ENCODE results near the gene RTL10. TPM values are rescaled to one million over a fixed set of nuclear protein-coding genes. Genes with fewer than 3 reads are reported as not detected.

The RTL10 gene
- polyA plus RNA-seq, 4 donors, result 18.2 to 31.4 (median 22.8) TPM

DNA sequence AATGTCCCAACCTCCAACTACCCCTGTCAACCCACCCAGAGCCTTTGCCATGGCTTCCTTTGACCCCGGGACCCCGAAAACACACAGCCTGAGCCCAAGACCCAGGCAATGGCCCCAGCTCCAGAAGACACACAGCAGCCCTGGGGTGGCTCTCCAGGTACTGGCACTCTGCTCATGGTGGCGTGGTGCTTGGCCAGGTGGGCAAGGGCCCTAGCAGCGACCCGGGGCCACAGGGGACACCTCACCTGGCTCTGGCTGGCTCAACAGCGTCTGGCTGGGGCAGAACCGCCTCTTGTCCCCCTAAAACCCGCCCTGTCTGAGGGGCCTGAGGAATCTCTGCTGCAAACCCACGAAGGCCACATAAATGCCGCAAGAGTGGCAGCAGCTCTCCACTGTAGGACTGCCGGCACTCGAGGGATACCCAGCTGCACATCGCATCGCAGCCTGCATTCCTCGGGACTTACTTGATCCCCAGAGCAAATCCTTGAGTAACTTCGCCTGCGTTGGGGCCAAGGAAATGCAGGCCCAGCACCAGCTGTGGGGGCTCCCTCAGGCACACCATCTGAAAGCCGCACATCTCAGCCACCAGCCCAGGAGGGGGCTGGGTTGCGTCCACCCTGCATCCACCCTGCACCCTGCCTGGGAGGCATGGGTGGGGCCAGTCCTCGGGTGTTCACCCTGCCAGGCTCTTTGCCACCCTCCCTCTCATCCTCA, 23.1 kb upstream of the RTL10 start:
- no peak for DNase-seq (ENCODE audit: low read depth in 4 of 4, low spot score in 2 of 4)

DNA sequence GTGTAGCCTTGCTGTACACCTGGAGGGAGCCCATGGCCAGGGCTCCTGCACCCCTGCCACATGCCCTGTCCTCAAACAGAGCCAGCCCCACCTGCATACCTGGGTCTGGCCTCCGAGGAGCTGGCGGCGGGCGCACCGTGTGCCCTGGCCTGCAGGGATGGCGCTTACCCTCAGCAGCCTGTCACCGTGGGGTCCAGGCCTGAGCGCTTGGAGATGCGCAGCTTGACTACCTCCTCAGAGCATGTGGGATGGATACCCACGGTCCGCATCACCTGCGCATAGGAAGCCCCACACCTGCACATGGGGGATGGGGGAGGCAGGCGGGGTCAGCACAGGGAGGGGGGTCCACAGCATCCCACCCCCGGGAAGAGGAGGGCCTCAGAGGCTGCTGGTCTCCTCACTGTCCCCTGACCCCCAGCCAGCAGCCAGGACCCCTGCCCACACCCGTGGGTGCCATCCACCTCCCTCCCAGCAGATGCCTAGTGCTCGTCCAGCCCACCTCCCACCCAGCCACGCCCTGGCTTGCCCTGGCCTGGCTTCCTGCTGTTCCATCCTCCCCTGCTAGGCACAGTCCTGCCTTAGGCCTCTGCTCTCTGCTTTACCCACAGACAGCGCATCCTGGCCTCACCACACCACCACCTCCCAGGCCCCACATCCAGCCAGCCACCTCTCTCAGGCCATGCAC, 22.4 kb upstream of the RTL10 start:
- no peak for DNase-seq (ENCODE audit: low read depth in 4 of 4, low spot score in 2 of 4)

DNA sequence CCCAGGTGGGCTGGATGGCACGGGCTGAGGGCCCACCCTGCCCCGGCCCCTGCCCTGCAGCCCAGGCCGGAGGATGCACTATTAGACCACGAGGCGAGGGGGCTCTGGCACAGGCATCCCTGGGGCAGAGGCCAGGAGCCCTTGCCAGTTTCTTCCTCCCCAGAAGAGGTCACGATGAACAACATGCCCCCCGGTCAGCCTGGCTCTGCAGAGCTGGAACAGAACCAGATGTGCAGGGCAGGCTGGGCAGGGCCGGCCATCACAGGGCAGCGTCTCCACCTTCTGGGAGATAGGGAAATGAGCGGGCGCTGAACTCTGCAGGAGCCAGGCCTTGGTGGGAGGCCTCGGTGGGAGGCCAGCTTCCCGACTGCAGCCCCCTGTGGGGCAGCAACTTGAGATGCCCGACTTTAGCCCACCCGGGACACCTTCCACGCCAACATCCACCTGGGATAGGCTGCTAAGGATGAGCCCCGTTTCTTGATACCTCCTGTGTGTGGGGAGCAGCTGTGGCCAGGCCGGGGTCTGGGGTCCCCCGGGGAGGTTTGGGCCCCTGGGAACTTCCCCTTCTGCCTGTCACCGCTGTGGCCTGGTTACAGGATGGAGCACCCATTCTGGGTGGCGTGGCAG, 21.8 kb upstream of the RTL10 start:
- DNase-seq (ENCODE audit: low read depth in 4 of 4, low spot score in 2 of 4), result no peak

DNA sequence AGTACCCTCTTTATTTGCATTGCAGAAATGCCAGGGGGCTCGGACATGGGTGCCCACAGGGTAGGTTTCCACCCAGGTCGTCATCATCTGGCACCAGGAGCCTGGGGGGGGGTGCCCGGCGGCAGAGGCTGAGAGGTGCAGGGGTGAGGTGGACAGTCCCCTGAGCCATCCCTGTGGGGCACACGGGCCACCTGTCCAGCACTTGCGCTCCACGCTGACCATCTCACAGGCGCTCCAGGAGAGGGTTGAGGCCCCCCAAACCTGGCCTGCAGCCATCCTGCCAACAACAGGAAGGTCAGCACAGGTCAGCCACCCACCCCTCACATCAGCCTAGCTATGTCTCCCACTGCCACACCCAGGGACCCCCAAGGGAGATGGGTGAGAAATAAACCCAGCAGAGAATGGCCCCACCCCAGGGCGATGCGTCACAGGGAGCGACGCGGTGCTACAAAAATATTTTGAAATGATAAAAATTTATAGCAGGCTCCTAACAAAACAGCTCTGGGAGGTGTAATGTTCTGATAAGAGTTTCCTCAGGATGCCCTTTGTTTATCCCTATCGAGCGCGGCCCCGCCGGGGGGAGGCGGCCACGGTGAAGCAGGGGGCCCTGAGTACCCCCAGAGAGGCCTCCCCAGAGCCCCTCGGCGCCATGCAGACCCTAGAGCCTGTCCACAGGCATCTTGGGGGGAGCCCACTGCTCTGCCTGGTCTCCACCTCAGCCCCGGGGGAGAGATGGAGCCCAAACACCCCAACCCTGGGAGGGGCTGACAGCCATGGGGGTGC, 21.0 kb upstream of the RTL10 start:
- DNase-seq (ENCODE audit: low read depth in 4 of 4, low spot score in 2 of 4), result no peak

DNA sequence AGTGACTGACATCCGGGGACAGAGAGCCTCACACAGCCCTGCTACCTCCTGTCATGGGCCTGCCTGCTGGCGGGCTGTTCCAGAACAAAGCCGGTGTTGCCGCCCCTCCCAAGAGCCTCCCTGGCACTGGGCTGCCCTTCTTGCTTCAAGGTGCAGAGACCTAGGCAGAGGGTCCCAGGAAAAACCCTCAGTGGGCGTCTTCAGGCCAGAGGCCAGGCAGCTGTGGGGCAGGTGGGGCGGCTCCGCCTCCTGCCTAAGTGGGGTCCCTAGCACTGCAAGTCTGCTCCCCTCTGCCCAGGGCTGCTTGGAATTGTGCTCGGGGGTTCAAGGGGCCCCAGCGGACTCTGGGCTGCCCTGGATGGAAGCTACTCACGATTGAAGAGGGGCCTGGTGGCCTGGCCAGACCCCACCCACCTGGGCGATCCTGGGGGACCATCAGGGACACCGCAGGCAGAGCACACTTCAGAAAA, 20.4 kb upstream of the RTL10 start:
- no peak for DNase-seq (ENCODE audit: low read depth in 4 of 4, low spot score in 2 of 4)

DNA sequence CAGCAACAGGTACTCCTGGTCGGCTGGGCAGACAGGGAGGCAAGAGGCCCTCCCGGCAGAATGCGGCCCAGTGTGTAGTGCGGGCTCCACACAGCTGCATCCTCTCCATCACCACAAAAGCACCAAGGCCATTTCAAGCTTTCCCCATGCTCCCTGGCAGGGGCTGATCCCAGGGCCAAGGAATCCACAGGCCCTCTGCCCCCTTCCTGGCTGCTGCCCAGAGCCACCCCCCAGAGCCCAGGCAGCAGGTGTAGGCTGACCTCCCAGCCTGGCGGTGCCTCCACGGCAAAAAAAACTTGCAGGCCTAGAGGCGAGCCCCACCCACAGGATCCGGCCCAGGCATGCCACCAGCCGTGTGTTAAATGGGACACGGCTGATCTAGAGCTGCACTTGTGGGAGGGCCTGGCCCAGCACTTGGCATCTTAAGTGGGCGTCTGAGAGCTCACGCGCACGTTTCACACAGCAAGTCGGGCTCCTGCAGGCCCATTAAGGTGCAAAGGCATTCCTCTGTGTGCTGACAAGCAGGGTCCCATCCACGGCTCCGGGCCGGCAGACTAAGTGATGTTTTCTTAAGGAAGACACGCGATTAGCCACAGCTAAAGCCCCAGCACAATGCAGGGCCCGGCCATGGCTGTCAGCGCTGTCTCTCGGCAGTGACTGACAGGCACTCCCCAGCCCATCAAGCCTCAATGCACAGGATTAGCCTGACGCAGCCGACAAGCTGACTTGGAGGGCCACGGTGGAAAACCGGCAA, 19.8 kb upstream of the RTL10 start:
- no peak for DNase-seq (ENCODE audit: low read depth in 4 of 4, low spot score in 2 of 4)

DNA sequence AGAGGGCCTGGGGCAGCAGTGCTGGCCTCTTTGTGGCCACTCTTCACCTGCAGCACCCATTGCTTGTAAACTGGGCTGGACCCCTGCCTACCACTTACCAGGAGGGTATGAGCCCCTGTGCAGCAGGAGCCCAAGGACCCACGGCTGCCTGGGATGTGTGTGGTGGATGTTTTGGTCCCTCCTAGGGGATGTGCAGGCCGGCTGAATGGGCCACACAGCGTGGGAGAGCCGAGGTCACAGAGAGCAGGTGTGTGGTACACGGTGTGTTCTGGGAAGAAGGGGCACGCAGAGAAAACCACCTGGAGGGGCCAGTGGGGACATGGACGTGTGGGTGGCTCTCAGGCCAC, 19.3 kb upstream of the RTL10 start:
- DNase-seq (ENCODE audit: low read depth in 4 of 4, low spot score in 2 of 4), result no peak

DNA sequence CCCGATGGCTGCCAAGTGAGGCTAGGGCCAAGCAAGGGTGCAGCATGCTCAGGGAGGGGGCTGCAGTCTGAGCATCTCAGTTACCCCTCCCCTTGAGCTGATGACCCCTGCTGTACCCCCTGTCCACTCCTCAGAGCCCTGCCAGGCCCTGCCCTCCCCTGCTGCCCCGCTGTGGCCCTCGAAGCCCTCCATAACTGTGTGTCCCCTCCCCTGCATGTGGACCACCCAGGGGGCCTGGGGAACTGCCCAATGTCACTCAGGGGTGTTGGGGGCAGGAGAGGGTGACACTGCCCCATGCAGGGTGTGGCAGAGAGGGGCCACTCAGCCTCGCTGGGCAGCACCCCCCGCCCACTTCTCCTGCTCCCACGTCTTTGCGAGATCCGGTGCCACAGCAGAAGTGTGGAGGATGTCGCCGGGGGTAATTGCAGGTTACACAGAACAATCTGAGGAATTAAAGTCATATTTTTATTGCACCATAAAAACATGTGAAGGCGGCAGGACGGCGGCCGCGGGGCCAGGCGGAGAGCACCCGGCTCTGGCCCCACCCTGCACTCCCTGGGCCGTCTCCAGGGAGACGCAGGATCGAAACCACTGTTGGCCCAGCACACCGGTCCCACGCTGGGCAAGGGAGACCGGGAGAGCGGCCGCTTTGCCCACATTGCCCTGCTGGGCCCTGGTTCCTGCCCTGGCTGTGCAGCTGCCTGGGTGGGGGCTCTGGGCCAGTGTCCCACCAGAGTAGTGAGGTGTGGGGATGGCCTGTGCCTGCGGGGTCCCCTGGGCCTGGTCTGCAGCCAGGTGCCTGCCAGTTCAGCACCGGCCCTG, 18.7 kb upstream of the RTL10 start:
- no peak for DNase-seq (ENCODE audit: low read depth in 4 of 4, low spot score in 2 of 4)

DNA sequence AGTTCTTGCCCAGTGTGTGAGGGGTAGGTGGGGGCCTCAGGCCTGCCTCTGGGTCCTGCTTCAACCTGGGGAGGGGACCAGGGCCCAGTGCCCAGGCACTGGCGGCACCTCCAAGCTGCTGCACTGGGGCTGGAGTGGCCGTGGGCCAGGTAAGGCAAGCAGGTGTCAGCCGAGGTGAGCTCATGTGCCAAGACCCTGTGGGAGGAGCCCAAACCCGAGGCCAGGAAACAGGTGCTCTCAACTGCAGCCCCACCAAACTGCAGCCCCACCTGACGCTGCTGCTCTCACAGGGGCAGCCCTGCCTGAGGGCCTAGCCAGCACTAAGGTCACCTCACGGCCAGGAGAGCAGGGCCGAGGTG, 18.1 kb upstream of the RTL10 start:
- DNase-seq (ENCODE audit: low read depth in 4 of 4, low spot score in 2 of 4), result no peak

DNA sequence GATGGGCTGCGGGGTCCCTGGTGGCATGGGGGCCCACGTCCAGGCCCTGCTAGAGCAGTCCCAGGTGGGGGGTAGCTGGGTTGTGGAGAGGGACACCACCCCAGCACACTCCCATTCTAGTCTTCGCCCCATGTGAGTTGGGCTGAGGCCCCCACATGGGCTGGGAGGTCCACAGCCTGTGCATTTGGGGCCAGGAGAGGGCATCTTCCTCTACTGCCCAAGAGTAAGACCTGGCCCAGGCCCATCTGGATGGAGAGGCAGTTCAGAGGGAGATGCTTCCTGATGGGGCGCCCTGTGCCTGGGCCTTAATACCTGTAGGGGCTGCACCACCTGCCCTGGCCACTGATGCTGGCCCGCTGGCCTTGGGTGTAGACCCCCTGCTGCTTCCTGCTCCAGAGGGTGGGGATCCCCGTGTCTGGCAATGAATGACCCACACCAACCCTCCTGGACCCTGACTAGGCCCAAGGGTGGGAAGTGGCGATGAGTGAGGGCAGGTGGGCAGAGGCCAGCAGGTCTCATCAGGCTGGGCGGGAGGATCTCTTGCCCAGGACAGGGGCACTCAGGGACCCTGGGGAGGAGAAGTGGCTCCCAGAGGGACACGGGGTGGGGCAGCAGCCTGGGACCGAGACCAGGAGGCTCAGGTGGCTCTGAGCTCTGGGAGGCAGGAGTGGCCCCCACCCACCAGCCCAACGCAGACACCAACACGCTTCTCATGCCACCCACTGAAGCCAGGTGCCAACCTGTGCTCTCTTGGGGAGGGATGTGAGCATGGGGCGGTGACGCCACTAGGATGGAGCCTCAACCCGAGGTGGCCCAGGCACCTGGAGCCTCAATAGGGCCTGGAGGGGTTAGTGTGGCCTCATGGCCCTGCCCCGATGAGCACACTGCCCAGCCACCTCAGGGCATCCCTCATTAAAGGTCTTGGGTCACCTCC, 17.4 kb upstream of the RTL10 start:
- no peak for DNase-seq (ENCODE audit: low read depth in 4 of 4, low spot score in 2 of 4)

DNA sequence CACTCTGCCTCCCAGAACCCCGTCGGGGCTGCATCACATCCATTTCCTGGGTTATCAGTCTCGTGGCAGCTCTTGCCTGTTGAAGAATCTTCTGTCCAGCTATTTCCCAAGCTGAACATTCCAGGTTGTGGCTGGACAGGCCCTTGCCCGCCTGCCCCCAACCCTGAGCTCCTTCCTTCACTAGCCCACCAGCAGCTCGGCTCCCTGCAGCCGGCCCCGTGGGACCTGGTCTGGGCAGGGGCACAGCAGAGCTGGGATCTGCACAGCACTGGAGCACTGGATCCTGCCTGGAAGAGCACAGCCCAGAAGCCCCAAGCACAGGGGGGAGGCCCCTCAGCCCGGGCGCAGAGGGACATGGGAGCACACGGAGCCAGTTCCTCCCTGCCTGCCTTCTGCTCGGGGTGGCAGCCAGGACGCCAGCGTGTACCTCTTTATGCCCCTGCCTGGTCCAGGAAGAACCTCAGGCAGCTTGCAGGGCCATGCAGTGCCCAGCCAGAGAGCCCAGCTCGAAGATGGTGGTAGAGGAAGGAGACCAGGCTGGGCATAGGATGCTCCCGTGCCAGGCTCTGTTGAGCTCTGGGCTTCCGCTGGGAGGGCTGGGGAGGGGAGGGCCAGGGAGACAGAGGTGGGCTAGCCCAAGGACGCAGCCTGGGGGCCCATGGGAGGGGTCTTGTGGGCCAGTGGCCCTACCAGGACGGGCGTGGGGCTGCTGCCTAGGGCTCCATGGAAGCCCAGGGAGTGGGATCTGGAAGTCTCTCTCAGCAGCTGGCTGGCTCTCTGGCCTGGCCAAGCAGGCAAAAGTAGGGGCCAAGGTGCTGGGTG, 16.6 kb upstream of the RTL10 start:
- no peak for DNase-seq (ENCODE audit: low read depth in 4 of 4, low spot score in 2 of 4)

DNA sequence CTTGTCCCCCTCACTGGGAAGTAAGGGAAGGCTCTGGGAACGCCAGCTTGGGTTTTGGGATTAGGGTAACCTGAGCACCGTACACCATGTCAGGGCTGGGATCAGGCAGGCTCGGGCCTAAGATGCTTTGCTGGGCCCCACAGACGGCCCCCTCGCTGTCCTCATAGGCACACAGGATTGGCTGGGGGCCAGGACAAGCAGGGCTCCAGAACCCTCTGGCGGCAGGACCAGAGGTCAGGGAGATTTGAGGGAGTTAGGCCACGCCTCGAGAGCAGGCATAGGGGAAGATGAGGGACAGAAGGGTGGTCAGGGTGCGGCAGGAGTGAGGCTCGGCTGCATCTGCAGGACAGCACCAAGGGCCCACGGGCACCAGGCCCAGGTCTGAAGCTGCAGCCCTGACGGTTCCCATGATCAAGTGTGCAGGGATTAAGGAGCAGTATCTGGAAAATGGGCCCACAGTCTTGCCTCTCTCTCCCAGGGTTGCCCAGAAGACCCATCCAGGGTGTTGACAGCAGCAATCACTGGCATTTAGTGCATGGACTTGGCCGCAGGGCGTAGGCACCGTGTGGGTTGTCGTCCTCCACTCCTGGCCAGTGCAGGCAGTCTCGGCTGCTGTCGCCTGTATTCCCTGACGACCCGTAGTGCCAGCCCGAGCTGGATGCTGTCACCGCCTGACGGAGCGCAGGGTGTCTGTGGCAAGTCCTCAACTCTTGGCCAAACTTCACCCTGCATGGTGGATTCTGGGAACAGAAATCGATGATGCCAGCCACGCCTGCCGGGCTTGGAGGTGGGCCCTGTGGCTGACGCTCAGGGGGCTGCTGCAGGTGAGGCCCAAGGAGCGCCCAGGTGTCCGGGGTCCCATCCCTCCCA, 15.7 kb upstream of the RTL10 start:
- no peak for DNase-seq (ENCODE audit: low read depth in 4 of 4, low spot score in 2 of 4)

DNA sequence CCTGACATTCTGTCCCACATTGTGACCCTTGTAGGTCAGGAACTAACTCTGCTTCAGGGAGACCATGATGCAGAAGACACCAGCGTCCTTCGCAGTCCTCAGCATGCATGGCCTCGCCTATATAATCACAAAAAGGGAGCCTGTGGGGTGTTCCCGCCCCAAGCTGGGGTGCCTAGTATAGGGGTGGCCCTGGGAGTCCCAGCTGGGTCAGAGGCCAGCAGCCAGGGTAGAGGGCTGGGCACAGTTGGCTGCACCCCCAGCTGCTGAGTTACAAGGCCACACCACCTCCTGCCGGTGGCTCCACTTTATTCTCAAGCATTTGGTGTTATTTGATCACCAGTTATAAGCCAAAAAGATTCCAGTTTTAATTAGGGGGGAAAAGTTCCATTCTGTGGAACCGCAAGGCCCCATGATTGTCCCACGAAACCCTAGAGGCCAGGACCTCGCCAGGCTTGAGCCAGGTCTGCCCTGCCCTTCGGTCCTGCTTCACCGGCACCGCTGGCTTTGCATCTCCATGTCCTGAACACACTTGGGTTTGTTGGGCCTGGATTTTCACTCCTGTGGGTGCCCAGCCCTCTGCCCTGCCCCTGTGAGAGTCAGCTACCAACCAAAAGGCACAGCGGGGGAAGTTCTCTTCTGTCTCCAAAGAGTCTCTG, 15.0 kb upstream of the RTL10 start:
- DNase-seq (ENCODE audit: low read depth in 4 of 4, low spot score in 2 of 4), result no peak

DNA sequence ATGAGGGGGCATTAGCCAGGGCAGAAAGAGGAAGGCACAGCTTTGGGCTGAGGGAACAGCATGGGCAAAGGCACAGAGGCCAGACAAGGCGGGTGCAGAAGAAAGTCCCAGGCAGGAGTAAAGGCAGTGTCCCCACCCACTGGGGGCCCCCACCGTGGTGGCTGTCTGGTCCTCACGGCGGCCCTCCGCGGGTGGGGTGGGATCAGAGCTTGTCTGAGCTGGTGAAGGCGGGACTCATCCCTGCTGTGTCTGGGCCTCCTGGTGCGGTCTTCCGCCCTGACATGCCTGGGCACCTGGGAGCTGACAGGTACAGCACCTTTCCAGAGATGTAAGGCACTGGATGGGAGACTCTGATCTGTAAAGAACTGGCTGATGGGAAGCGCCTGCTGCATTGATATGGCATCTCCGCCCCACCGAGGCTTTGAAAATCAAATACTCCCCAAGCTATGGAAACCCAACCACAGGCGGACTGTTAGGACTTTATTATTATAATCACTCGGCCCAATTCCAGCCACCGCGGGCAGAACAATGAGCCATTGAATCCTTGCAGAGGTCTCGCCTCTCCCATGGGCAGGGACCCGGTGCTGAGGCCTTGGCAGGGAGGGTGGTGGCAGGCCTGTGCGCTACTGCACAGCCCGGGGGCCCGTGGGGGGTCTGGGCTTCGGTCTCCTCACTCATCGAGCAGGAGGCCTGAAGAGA, 14.2 kb upstream of the RTL10 start:
- no peak for DNase-seq (ENCODE audit: low read depth in 4 of 4, low spot score in 2 of 4)

DNA sequence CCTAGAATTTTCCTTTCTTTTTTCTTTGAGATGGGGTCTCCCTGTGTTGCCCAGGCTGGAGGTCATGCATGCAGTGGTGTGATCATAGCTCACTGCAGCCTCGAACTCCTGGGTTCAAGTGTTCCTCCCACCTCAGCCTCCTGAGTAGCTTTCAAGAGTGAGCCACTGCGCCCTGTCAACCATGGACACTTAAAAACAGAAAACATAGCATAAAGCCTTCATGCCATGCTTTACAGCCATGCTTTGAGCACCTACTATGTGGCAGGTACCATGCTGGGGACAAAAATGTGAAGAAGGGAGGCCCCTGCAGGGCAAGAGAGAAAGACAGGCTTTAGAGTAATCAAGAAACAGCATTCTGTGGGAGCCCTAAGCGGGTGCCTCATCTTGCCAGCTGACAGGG, 13.7 kb upstream of the RTL10 start:
- DNase-seq (ENCODE audit: low read depth in 4 of 4, low spot score in 2 of 4), result no peak

DNA sequence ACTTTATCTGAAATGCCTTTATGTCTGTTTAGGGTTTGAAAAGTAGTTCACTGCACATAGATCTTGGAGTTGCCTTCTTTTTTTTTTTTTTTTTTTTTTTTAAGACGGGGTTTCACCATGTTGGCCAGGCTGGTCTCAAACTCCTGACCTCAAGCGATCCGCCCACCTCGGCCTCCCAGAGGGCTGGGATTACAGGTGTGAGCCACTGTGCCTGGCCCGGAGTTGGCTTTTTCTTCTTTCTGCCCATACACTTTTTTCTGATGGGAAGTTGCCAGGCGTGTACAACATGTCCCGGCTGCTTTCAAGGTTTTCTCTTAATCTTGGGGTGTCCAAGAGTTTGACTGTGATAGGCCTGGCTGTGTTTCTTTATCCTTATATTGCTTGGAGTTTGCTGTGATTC, 12.9 kb upstream of the RTL10 start:
- DNase-seq (ENCODE audit: low read depth in 4 of 4, low spot score in 2 of 4), result no peak
